ENCODE data around the gene MIER1.

The MIER1 gene

GRCh38 chr1:66937529-66938234 is 12.9 kb downstream of the MIER1 start:
- TF ChIP-seq ZNF274 (IDR thresholded peaks at IDR 0.05; ENCODE audit: low read depth, low read length) (no peak), SUZ12 (IDR thresholded peaks at IDR 0.05; ENCODE audit: extremely low read depth, insufficient read depth, insufficient read length) (no peak), YY1 (IDR thresholded peaks at IDR 0.05; ENCODE audit: insufficient read depth, insufficient read length) (no peak)

GRCh38 chr1:66938613-66939012 is 13.8 kb downstream of the MIER1 start:
- Histone ChIP-seq H3K9ac (ENCODE audit: insufficient read length, low read depth) (no peak overlapping the region), H3K4me3 (ENCODE audit: insufficient read length, low read depth) (no peak overlapping the region), H3K4me1 (ENCODE audit: insufficient read depth, insufficient read length) (no peaks in the 10 kb centered on the region), H3K9me3 (ENCODE audit: insufficient read depth, low read length) (no peaks in the 10 kb centered on the region), H3K27me3 (ENCODE audit: insufficient read depth, insufficient read length) (no peaks in the 10 kb centered on the region), H3K36me3 (ENCODE audit: insufficient read depth, insufficient read length, low read length) (peaks cover 18% of the 10 kb centered on the region)
- no peak for DNase-seq (ENCODE audit: low read depth, low spot score)
- TF ChIP-seq ZNF274 (IDR thresholded peaks at IDR 0.05; ENCODE audit: low read depth, low read length) (no peak), SUZ12 (IDR thresholded peaks at IDR 0.05; ENCODE audit: extremely low read depth, insufficient read depth, insufficient read length) (no peak), YY1 (IDR thresholded peaks at IDR 0.05; ENCODE audit: insufficient read depth, insufficient read length) (no peak)

More at GRCh38 chr1:66937529-66938234, 12.9 kb downstream of the MIER1 start:
- H3K4me1 ChIP-seq (ENCODE audit: insufficient read depth, insufficient read length): no peaks in the 10 kb centered on the region
- H3K4me3 ChIP-seq (ENCODE audit: insufficient read length, low read depth): no peak overlapping the region
- no peaks in the 10 kb centered on the region for H3K27me3 ChIP-seq (ENCODE audit: insufficient read depth, insufficient read length)
- no peak for DNase-seq (ENCODE audit: low read depth, low spot score)
- no peak overlapping the region for H3K9ac ChIP-seq (ENCODE audit: insufficient read length, low read depth)
- peaks cover 18% of the 10 kb centered on the region for H3K36me3 ChIP-seq (ENCODE audit: insufficient read depth, insufficient read length, low read length)
- no peaks in the 10 kb centered on the region for H3K9me3 ChIP-seq (ENCODE audit: insufficient read depth, low read length)

DNA sequence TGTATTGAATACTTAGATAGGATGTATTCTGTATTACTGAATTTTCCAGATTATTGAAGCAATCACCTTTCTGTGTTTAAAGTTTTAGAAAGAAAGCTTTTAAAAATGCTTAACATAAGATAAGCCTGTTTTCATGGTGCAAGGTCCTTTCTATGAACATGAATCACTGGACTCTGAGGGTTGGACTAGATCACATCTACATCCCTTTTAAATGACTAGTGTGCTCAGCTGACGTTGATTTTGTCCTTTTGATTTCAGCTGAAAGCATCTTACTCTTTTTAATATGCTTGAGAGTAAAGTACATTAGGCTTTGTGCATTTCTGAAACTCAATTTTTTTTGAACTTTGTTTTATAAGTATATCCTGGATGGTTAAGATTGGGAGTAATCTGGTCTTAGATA is 16.2 kb downstream of the MIER1 start:
- H3K4me3 ChIP-seq (ENCODE audit: insufficient read length, low read depth): no peak overlapping the region
- no peak for DNase-seq (ENCODE audit: low read depth, low spot score)
- no peaks in the 10 kb centered on the region for H3K27me3 ChIP-seq (ENCODE audit: insufficient read depth, insufficient read length)
- H3K36me3 ChIP-seq (ENCODE audit: insufficient read depth, insufficient read length, low read length): peaks cover 27% of the 10 kb centered on the region
- H3K9me3 ChIP-seq (ENCODE audit: insufficient read depth, low read length): no peaks in the 10 kb centered on the region
- TF ChIP-seq ZNF274 (IDR thresholded peaks at IDR 0.05; ENCODE audit: low read depth, low read length) (no peak), SUZ12 (IDR thresholded peaks at IDR 0.05; ENCODE audit: extremely low read depth, insufficient read depth, insufficient read length) (no peak), YY1 (IDR thresholded peaks at IDR 0.05; ENCODE audit: insufficient read depth, insufficient read length) (no peak)
- H3K9ac ChIP-seq (ENCODE audit: insufficient read length, low read depth): no peak overlapping the region
- no peaks in the 10 kb centered on the region for H3K4me1 ChIP-seq (ENCODE audit: insufficient read depth, insufficient read length)

DNA sequence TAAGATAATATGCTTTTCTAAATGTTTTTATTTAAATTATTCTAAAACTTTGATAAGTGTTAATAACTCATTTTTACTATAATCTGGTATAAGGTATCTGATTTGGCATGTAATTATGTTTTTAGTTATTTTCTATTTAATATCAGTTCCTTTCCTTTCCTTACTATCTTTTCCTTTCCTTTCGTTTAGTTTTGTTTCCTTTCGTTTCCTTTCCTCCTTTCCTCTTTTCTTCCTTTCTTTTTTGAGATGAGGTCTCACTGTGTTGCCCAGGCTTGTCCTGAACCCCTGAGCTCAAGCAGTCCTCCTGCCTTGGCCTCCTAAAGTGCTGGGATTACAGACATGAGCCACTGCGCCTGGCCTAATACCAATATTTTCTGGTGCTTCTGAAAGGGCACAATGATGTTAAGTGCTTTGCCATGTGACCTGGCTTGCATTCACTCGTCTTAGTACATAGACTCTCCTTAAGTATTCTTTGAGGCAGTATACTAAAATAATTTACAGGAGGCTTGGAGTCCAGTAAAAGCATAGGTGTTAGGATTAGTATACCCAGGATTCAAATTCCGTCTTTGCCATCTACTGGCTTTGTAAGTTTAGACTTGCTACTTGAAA is 18.7 kb downstream of the MIER1 start:
- no peak overlapping the region for H3K4me3 ChIP-seq (ENCODE audit: insufficient read length, low read depth)
- peaks cover 52% of the 10 kb centered on the region for H3K36me3 ChIP-seq (ENCODE audit: insufficient read depth, insufficient read length, low read length)
- H3K9ac ChIP-seq (ENCODE audit: insufficient read length, low read depth): no peak overlapping the region
- DNase-seq (ENCODE audit: low read depth, low spot score): no peak
- no peaks in the 10 kb centered on the region for H3K9me3 ChIP-seq (ENCODE audit: insufficient read depth, low read length)
- no peak for TF ChIP-seq YY1 (IDR thresholded peaks at IDR 0.05; ENCODE audit: insufficient read depth, insufficient read length)
- H3K27me3 ChIP-seq (ENCODE audit: insufficient read depth, insufficient read length): no peaks in the 10 kb centered on the region
- H3K4me1 ChIP-seq (ENCODE audit: insufficient read depth, insufficient read length): no peaks in the 10 kb centered on the region

DNA sequence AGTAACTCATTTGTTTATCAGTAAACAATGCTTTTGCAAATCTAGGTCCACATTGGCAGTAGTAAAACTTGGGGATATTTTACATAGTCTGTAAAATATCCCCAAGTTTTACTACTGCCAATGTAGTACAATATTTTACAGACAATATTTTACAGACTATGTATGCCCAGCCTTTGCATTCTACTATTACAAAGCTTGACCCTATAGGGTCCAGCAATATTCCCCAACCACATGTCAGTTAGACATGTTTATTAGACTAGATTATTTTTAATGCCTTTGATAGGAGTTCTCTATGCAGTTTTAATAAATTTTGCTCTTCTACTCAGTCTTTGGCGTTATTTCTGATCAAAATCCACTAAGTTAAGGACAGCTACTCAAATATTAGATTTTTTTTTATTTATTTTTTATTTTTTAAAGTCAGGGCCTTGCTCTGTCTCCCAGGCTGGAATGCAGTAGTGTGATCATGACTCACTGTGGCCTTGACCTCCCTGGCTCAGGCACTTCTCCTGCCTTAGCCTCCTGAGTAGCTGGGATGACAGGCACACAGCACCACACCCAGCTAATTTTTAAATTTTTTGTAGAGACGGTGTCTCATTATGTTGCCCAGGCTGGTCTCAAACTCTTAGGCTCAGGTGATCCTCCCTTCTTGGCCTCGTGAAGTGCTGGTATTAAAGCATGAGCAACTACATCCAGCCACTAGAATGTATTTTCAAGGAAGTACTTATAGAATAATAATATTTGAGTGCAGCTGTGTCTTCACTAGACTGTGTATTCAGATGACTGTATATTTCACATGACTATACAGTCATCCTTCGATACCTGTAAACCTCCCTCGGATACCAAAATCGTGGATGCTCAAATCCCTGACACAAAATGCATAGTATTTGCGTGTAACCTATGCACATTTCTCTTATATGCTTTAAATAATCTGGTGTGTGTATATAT is 19.8 kb downstream of the MIER1 start:
- Histone ChIP-seq H3K9me3 (ENCODE audit: insufficient read depth, low read length) (no peaks in the 10 kb centered on the region), H3K36me3 (ENCODE audit: insufficient read depth, insufficient read length, low read length) (peaks cover 62% of the 10 kb centered on the region), H3K9ac (ENCODE audit: insufficient read length, low read depth) (no peak overlapping the region), H3K4me1 (ENCODE audit: insufficient read depth, insufficient read length) (no peaks in the 10 kb centered on the region), H3K27me3 (ENCODE audit: insufficient read depth, insufficient read length) (no peaks in the 10 kb centered on the region), H3K4me3 (ENCODE audit: insufficient read length, low read depth) (no peak overlapping the region)
- DNase-seq (ENCODE audit: low read depth, low spot score): no peak
- TF ChIP-seq ZNF274 (IDR thresholded peaks at IDR 0.05; ENCODE audit: low read depth, low read length) (no peak), SUZ12 (IDR thresholded peaks at IDR 0.05; ENCODE audit: extremely low read depth, insufficient read depth, insufficient read length) (no peak), YY1 (IDR thresholded peaks at IDR 0.05; ENCODE audit: insufficient read depth, insufficient read length) (no peak)

DNA sequence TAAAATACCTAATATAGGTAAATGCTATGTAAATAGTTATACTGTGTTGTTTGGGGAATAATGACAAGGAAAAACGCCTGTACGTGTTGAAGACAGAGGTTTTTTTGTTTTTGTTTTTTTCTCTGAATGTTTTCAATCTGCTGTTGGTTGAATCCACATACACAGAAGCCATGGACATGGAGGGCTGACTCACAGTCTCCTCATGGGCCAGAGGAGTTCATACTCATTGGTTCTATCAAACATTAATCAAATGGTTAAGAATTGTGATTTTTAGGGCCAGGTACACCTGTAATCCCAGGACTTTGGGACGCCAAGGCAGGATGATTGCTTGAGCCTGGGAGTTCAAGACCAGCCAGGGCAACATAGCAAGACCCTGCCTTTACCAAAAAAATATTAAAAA is 20.5 kb downstream of the MIER1 start:
- DNase-seq (ENCODE audit: low read depth, low spot score): no peak
- Histone ChIP-seq H3K4me1 (ENCODE audit: insufficient read depth, insufficient read length) (no peaks in the 10 kb centered on the region), H3K27me3 (ENCODE audit: insufficient read depth, insufficient read length) (no peaks in the 10 kb centered on the region), H3K9ac (ENCODE audit: insufficient read length, low read depth) (no peak overlapping the region), H3K36me3 (ENCODE audit: insufficient read depth, insufficient read length, low read length) (peaks cover 61% of the 10 kb centered on the region), H3K4me3 (ENCODE audit: insufficient read length, low read depth) (no peak overlapping the region), H3K9me3 (ENCODE audit: insufficient read depth, low read length) (no peaks in the 10 kb centered on the region)
- TF ChIP-seq YY1 (IDR thresholded peaks at IDR 0.05; ENCODE audit: insufficient read depth, insufficient read length) (no peak), SUZ12 (IDR thresholded peaks at IDR 0.05; ENCODE audit: extremely low read depth, insufficient read depth, insufficient read length) (no peak), ZNF274 (IDR thresholded peaks at IDR 0.05; ENCODE audit: low read depth, low read length) (no peak)

DNA sequence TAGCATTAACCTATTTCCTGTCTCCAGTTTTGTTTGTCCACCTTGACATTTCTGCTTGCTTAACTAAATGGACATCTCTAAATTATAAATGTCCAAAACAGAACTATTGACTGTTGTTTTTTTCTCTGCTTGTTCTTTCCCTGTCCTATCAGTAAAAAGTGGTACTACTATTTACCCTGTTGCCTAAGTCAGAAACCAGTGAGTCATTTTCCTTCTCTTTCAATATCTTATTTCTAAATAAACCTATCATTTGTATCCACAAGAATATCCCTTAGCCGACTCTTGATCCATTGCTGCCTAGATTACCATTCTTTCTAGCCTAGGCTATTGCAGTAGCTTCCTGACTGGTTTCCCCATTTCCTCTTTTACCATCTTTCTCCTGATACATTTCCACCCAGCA is 22.5 kb downstream of the MIER1 start:
- DNase-seq (ENCODE audit: low read depth, low spot score): no peak
- Histone ChIP-seq H3K4me3 (ENCODE audit: insufficient read length, low read depth) (no peak overlapping the region), H3K9ac (ENCODE audit: insufficient read length, low read depth) (no peak overlapping the region), H3K4me1 (ENCODE audit: insufficient read depth, insufficient read length) (no peaks in the 10 kb centered on the region), H3K9me3 (ENCODE audit: insufficient read depth, low read length) (no peaks in the 10 kb centered on the region), H3K36me3 (ENCODE audit: insufficient read depth, insufficient read length, low read length) (peaks cover 56% of the 10 kb centered on the region), H3K27me3 (ENCODE audit: insufficient read depth, insufficient read length) (no peaks in the 10 kb centered on the region)
- TF ChIP-seq ZNF274 (IDR thresholded peaks at IDR 0.05; ENCODE audit: low read depth, low read length) (no peak), YY1 (IDR thresholded peaks at IDR 0.05; ENCODE audit: insufficient read depth, insufficient read length) (no peak), SUZ12 (IDR thresholded peaks at IDR 0.05; ENCODE audit: extremely low read depth, insufficient read depth, insufficient read length) (no peak)

Data from NT2/D1 (cell line).